Measurements from ENCODE around the gene TJP1.
A peak's percentile ranks its signal among the peaks of the same experiment; 100 is the strongest.

Gene TJP1

GRCh38 chr15:29822100-29822683, at the start of gene TJP1:
Gene TJP1, minus strand, starts transcription at chr15:29822468. Its CDS starts 440 bp downstream, at chr15:29822028.
- peak in 47 of 51 donors; percentile 14 to 89 (median 73) for DNase-seq

- DNase-seq, result peak in 10 of 51 donors; percentile 17 to 41 (median 32)
These were observed 49.1 kb upstream of the TJP1 start for GRCh38 chr15:29871401-29871800.

DNA sequence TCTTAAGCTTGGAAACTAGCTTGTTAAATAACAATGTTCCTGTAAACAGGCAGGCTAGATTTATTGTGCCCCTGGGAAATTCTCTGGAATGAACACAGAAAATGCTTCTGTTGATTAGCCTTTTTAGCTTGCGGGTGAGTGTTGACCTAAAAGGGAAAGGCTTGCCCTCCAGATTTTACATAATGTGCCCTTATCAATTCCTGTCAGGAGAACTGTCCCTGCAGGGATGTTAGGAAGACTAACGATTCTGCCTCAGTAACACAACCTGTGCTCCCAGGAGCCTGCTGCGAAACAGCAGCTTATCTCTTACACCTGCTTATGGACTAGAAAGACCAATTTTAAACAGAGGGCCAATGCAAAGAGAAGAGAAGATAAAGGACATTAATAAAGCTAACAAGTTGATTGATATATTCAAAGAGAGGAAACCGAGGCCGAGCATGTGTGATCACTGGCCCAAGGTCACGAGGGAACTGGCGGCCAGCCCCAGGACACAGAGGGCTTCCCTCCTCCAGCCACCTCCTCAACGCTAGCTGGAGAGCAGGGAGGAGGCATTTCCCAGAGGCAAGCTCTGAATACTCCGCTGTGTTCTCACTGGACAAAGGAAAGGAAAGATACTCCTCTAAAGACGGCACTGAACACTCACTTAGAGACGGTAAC, 48.4 kb upstream of the TJP1 start:
- peak in 23 of 51 donors; percentile 15 to 62 (median 38) for DNase-seq

- no peak for DNase-seq
These were observed 45.2 kb upstream of the TJP1 start for GRCh38 chr15:29867241-29868000.

DNA sequence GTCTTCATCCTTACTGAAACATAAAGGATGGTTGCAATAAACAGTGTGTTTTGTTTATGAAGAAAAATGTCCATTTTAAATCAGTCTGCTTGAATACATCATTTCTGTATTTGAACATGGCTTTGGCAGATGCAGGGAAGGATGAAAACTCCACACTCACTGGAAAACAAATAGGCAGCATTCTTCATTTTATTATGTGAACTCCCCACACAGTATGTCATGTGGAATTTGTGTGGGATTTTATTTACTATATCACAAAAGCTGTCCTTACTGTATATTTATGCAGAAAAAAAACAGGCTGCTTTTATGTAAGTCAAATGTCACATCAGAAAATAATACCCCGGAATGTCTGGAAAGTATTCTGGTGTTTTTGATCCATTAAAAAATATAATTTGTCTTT, 44.1 kb upstream of the TJP1 start:
- no peak for DNase-seq

GRCh38 chr15:29864501-29864900, 42.2 kb upstream of the TJP1 start:
- no peak for DNase-seq

DNA sequence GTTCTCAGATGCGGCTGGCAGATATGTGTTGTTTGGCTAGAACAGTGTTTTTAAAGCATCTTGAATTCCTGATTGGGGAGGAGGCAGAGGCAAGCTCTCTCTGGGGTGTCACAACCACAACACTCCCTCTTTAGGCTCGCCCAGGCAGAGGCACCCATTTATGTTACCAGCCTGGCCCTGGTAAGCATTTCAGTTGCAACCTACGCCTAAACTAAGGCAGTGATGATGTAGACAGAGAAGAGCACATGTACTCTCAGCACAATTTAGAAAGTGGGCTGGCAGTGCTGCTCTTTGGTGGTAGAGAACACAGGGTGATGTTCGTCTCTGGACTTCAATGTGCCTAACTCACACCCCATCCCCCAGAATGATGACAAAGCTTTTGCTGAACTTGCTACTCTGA, 41.2 kb upstream of the TJP1 start:
- DNase-seq, result no peak

- DNase-seq, result no peak
These were observed 40.0 kb upstream of the TJP1 start for GRCh38 chr15:29862271-29862670.

- DNase-seq, result no peak
These were observed 38.6 kb upstream of the TJP1 start for GRCh38 chr15:29860872-29861271.

- no peak for DNase-seq
These were observed 37.9 kb upstream of the TJP1 start for GRCh38 chr15:29859973-29860715.

GRCh38 chr15:29859293-29859692, 37.0 kb upstream of the TJP1 start:
- DNase-seq, result no peak

DNA sequence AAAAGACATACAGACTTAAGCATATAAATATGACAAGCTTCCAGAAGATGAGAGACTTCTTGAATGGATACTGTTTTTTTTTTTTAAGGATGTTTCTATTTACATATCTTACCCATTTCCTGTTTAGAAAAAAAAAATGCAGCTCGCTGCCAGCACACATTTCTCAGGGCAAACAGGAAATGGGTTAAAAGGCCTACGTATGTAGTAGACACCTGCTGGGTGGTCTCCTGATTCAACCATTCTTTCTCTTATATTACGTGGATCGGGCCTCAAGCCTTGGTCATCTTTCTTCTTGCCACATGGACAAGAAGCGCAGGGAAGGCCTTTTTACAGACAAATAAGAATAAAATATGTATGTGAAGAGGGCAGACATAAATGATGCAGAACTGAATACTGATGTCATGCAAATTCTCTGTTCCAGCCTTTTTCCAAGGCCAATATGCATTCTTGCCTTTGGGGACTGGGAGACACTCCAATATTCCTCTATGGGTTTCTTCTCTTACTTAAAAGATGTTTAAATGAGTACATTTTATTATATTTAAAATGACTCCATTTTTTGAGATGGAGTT, 35.0 kb upstream of the TJP1 start:
- no peak for DNase-seq

DNA sequence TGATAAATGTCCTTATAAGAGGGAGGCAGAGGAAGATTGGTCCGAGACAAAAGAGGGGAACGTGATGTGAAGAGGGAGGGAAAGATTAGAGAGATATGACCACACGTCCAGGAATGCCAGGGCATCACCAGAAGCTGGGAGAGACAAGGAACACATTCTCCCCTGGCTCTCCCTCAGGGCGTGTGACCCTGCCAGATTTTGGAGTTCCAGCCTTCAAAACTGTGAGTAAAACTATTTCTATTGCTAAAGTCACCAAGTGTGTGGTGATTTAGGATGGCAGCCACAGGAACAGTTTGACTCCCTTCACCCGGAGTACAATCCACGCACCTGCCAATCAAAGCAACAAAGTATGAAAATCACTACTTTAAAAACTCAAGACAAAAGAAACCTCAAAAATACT, 32.1 kb upstream of the TJP1 start:
- DNase-seq, result no peak

- DNase-seq, result no peak
These were observed 31.1 kb upstream of the TJP1 start for GRCh38 chr15:29853211-29853987.

DNA sequence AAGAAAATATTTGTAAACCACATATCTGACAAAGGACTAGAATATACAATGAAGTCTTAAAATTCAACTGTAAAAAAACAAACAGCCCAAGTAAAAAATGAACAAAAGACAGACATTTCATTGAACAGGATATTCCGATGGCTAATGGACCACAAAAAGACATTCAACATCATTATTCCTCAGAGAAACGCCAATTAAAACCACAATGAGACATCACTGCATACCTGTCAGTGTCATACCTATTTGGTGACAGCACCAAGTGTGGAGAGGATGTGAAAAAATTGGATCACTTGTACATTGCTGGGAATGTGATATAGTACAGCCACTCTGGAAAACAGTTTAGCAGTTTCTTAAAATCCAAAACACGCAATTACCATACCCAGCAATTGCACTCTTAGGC, 29.9 kb upstream of the TJP1 start:
- DNase-seq, result no peak

DNA sequence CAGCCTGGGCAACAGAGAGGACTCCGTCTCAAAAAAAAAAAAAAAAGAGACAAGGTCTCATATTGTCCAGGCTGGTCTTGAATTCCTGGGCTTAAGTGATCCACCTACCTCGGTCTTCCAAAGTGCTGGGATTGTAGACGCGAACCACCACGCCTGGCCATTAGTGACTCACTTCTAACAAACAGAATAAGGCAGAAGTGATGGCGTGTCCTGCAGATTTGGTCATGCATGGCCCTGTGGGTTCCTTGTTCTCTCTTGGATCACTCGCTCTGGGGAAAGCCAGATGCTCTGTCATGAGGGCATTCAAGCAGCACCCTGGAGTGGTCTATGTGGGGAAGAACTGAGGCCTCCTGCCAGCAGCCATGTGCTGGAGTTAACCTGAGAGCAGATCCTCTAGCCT, 27.4 kb upstream of the TJP1 start:
- DNase-seq, result no peak

- DNase-seq, result no peak
These were observed 26.9 kb upstream of the TJP1 start for GRCh38 chr15:29849218-29849617.

- DNase-seq, result no peak
These were observed 22.1 kb upstream of the TJP1 start for GRCh38 chr15:29844290-29844903.

DNA sequence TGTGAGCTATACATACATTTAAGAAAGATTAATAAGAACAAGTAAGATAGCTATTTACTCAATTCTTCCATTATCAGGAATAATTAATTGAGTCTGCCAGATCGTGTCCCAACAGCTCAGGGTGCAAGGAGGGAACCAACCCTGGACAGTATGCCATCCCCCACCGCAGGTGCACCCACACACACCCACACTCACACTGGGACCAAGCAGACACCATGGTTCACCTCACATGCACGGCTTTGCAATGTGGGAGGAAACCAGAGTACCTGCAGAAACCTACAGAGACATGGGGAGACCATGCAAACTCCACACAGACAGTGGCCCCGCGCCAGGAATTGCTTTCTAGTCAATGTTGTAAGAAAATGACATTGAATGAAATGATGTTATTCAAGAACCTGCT, 20.0 kb upstream of the TJP1 start:
- DNase-seq, result no peak

DNA sequence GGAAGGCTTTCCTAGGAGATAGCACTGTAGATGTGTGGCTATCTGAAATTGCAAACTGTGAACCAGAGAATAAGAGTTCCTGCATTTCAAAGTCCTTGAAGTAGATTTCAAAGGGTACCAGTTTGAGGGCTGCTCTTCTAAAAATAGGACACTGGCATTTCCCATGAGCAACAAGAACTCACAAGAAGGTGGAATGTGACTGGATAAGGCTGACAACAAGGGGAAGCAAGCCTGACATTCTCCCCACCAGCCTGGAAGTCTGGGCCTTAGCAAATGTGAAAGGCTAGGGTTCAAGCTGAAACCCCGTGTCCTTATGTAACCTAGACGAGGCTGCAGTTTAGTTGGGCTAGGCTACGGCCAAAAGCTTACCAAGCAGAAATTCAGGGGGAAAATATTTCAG, 18.7 kb upstream of the TJP1 start:
- no peak for DNase-seq
